ENCODE measurements around the gene NAALAD2. TPM values are rescaled to one million over a fixed set of nuclear protein-coding genes. Genes with fewer than 3 reads are reported as not detected.
A peak's percentile ranks its signal among the peaks of the same experiment; 100 is the strongest.

Gene NAALAD2
- total RNA-seq, 1 experiment from 2014 or later: 2.1 TPM

- Histone ChIP-seq H2BK20ac (ENCODE audit: low read depth, low read length, poor library complexity, severe bottlenecking) (no peak overlapping the region), H2BK12ac (ENCODE audit: insufficient read length, low read depth, low read length) (no peak overlapping the region), H3K79me2 (ENCODE audit: insufficient read depth, low read length) (no peaks in the 10 kb centered on the region), H3K14ac (ENCODE audit: insufficient read depth, low read length) (no peak overlapping the region), H3K9me3 (ENCODE audit: control insufficient read depth, low read depth, low read length) (no peaks in the 10 kb centered on the region), H3K4me1 (ENCODE audit: insufficient read depth, low read length) (no peaks in the 10 kb centered on the region; the same call in 1 of the 2 replicates), H4K5ac (ENCODE audit: insufficient read length, low read depth, low read length) (no peak overlapping the region), H3K23ac (ENCODE audit: insufficient read length, low read depth, low read length) (no peak overlapping the region), H2BK120ac (ENCODE audit: low read depth, low read length, poor library complexity, severe bottlenecking) (no peak overlapping the region), H3K79me1 (ENCODE audit: insufficient read depth, low read depth, low read length, poor library complexity, severe bottlenecking) (no peaks in the 10 kb centered on the region), H3K18ac (ENCODE audit: insufficient read length, low read depth, low read length) (no peak overlapping the region), H3K27ac (ENCODE audit: insufficient read length, low read depth, low read length) (no peak overlapping the region), H3K9ac (ENCODE audit: extremely low read depth, insufficient read length, low read length) (peak overlapping the region; percentile 56), H3K27me3 (ENCODE audit: insufficient read depth, low read length) (no peaks in the 10 kb centered on the region), H2AFZ (ENCODE audit: low read length) (no peak overlapping the region), H3K56ac (ENCODE audit: insufficient read length, low read depth, low read length) (no peak overlapping the region), H3K4ac (ENCODE audit: low read depth, low read length) (no peak overlapping the region), H3K23me2 (ENCODE audit: insufficient read length, low read depth, low read length, poor library complexity, severe bottlenecking) (peaks cover 10% of the 10 kb centered on the region), H2BK5ac (ENCODE audit: insufficient read length, low read length) (no peak overlapping the region), H4K8ac (replicated peaks; ENCODE audit: insufficient read length, low read depth, low read length) (no peak overlapping the region), H2AK5ac (ENCODE audit: insufficient read length, low read length) (no peak overlapping the region), H4K91ac (ENCODE audit: insufficient read length, low read depth, low read length) (no peak overlapping the region), H3T11ph (ENCODE audit: low read length) (no peak overlapping the region), H2BK15ac (ENCODE audit: low read depth, low read length) (no peak overlapping the region), H4K20me1 (ENCODE audit: control insufficient read depth, insufficient read depth, insufficient read length) (no peaks in the 10 kb centered on the region), H3K4me2 (ENCODE audit: insufficient read depth, insufficient read length, low read length) (peak overlapping the region; percentile 92)
- Mint-ChIP-seq H3K27ac (peak overlapping the region in 1 of 3 experiments; percentile 4; a peak in 1 of 7 replicates), H3K9me3 (no peaks in the 10 kb centered on the region), H3K27me3 (ENCODE audit: low read depth) (peaks cover 14% of the 10 kb centered on the region), H3K4me3 (peak overlapping the region; percentile 72 to 78), H3K4me1 (peaks cover 22 to 34% of the 10 kb centered on the region in 2 experiments), H3K36me3 (ENCODE audit: insufficient read depth in 1 of 3, low read depth in 3 of 3) (no peaks in the 10 kb centered on the region)
- no peak for DNase-seq
- no peak for TF ChIP-seq CTCF (conservative IDR thresholded peaks at IDR 0.05)
- WGBS (ENCODE audit: extremely low coverage, insufficient read length, low lambda C conversion rate): no CpG with 5 or more reads among the region's 5 CpGs
These were observed 553 bp downstream of the NAALAD2 start for GRCh38 chr11:90135016-90135415.
